Keratinocyte (primary cell): ENCODE data around the gene CAMK2D. TPM values are rescaled to one million over a fixed set of nuclear protein-coding genes. Genes with fewer than 3 reads are reported as not detected.

Experiments
- DNase-seq: peaks from one replicate; pipeline ENCODE4 v3.0.0-alpha.2; 2011; ENCODE audit warnings: low read depth, missing footprints, low spot score
- FAIRE-seq: peaks from 2 replicates; lab custom pipeline; 2011; peaks lifted over from hg19 to GRCh38; lab: Jason Lieb, UNC
- H2AFZ ChIP-seq: 2 replicates; pipeline ENCODE4 v1.6.0; 2012; ENCODE audit warnings: low read length, control low read depth, inconsistent platforms; ENCODE audit not compliant: control insufficient read depth
- H3K27ac ChIP-seq: 2 replicates; pipeline ENCODE4 v1.5.1; 2011; ENCODE audit warnings: low read length; ENCODE audit not compliant: control insufficient read depth, insufficient read depth
- H3K27me3 ChIP-seq: 3 replicates; pipeline ENCODE4 v1.6.0; 2011; ENCODE audit warnings: low read length; ENCODE audit not compliant: control insufficient read depth, insufficient read depth; ENCODE audit errors: extremely low read depth
- H3K36me3 ChIP-seq, 2 experiments: 2 replicates in 1 of 2; 3 replicates in 1 of 2; pipeline ENCODE4 v1.5.1; 2011; ENCODE audit warnings: low read length in 2 of 2, mild to moderate bottlenecking in 1 of 2; ENCODE audit not compliant: control insufficient read depth in 2 of 2, insufficient read depth in 2 of 2; ENCODE audit errors: extremely low read depth in 1 of 2
- H3K4me1 ChIP-seq: 3 replicates; pipeline ENCODE4 v1.5.1; 2011; ENCODE audit warnings: low read length; ENCODE audit not compliant: control insufficient read depth, insufficient read depth; ENCODE audit errors: extremely low read depth
- H3K4me2 ChIP-seq: 3 replicates; pipeline ENCODE4 v1.6.0; 2011; ENCODE audit warnings: low read depth, low read length; ENCODE audit not compliant: control insufficient read depth, insufficient read depth; ENCODE audit errors: extremely low read depth
- H3K4me3 ChIP-seq, 3 experiments: fragments of 200-600 bp in 1 of 3; sonication (generic) in 1 of 3; 2 replicates in 2 of 3; 3 replicates in 1 of 3; pipeline ENCODE4 v1.5.1; 2011 to 2016; ENCODE audit warnings: low read length in 3 of 3, mild to moderate bottlenecking in 3 of 3, control low read depth in 2 of 3, inconsistent platforms in 1 of 3, low read depth in 1 of 3, mixed read lengths in 1 of 3, mixed run types in 1 of 3, moderate library complexity in 1 of 3; ENCODE audit not compliant: control insufficient read depth in 2 of 3, insufficient read depth in 2 of 3; ENCODE audit errors: extremely low read depth in 1 of 3
- H3K79me2 ChIP-seq: 2 replicates; pipeline ENCODE4 v1.6.0; 2012; ENCODE audit warnings: low read length; ENCODE audit not compliant: control insufficient read depth, insufficient read depth
- H3K9ac ChIP-seq: 3 replicates; pipeline ENCODE4 v1.6.0; 2011; ENCODE audit warnings: low read length; ENCODE audit not compliant: control insufficient read depth, insufficient read depth; ENCODE audit errors: extremely low read depth
- H3K9me1 ChIP-seq: 3 replicates; pipeline ENCODE4 v1.6.0; 2011; ENCODE audit warnings: low read length; ENCODE audit not compliant: control insufficient read depth, insufficient read depth; ENCODE audit errors: extremely low read depth
- H3K9me3 ChIP-seq: 2 replicates; pipeline ENCODE4 v1.5.1; 2012; ENCODE audit warnings: low read depth, low read length; ENCODE audit not compliant: control insufficient read depth
- H4K20me1 ChIP-seq: 3 replicates; pipeline ENCODE4 v1.6.0; 2011; ENCODE audit warnings: low read length; ENCODE audit not compliant: control insufficient read depth, insufficient read depth; ENCODE audit errors: extremely low read depth
- CTCF ChIP-seq, 3 experiments: IDR thresholded peaks in 1 of 3; conservative IDR thresholded peaks in 1 of 3; optimal IDR thresholded peaks in 1 of 3; 2 replicates in 2 of 3; 3 replicates in 1 of 3; pipeline versions ENCODE3 to v1.5.1; 2011; ENCODE audit warnings: low read length in 3 of 3, mild to moderate bottlenecking in 3 of 3, moderate library complexity in 2 of 3, control low read depth in 1 of 3, inconsistent platforms in 1 of 3; ENCODE audit not compliant: insufficient read depth in 2 of 3; ENCODE audit errors: extremely low read depth in 1 of 3
- EZH2 ChIP-seq: IDR thresholded peaks from one replicate; pipeline ENCODE4 v1.6.1; 2012; ENCODE audit warnings: inconsistent platforms, mild to moderate bottlenecking, low read length, moderate library complexity
- dilution Hi-C: fragments of 300-500 bp; cut with MboI; formaldehyde crosslinking; loops from one replicate; pipeline ENCODE4 v1.7.0; 2020; ENCODE audit warnings: low sequenced_read_pairs; ENCODE audit not compliant: extremely low pct_ligation_motif_present
- polyA plus RNA-seq, 5 experiments: library from polyadenylated mRNA; depleted of rRNA in 3 of 5; stranded (reverse) in 3 of 5; stranded (forward) in 1 of 5; unstranded in 1 of 5; fragments of >200 nt; gene quantifications; 1 replicate in 1 of 5; 2 replicates in 3 of 5; 3 replicates in 1 of 5; pipeline versions ENCODE4 v1.2.1 to v1.2.3, GENCODE V29; 2011 to 2012; ENCODE audit warnings: missing spikeins in 2 of 5, low read depth in 1 of 5, low replicate concordance in 1 of 5

CAMK2D gene
- polyA plus RNA-seq, 1 donor (not counting 4 experiments of a cell fraction or from before 2014, with no cell fraction given): 18.8 TPM

GRCh38 chr4:113444386-113444785 lies 317.2 kb downstream of the CAMK2D start:
- Histone ChIP-seq H3K27ac (peak overlapping the region; percentile 96), H3K27me3 (no peaks in the 10 kb centered on the region), H3K4me2 (no peak overlapping the region), H2AFZ (no peak overlapping the region), H4K20me1 (no peaks in the 10 kb centered on the region), H3K9me1 (no peaks in the 10 kb centered on the region), H3K4me3 (no peak overlapping the region), H3K9me3 (peaks cover 3% of the 10 kb centered on the region), H3K9ac (no peak overlapping the region), H3K4me1 (peaks cover 24% of the 10 kb centered on the region), H3K36me3 (no peaks in the 10 kb centered on the region), H3K79me2 (no peaks in the 10 kb centered on the region)
- no peak for TF ChIP-seq EZH2
- no peak for TF ChIP-seq CTCF (optimal IDR thresholded peaks at IDR 0.05 in 1 of 3, IDR thresholded peaks at IDR 0.05 in 1 of 3, conservative IDR thresholded peaks at IDR 0.05 in 1 of 3; ENCODE audit: extremely low read depth in 1 of 3, insufficient read depth in 2 of 3, low read length in 3 of 3)
- DNase-seq: no peak
- no peak for FAIRE-seq
- dilution Hi-C loops: no loop called here

GRCh38 chr4:113442826-113443225 lies 318.7 kb downstream of the CAMK2D start:
- H3K4me3 ChIP-seq: no peak overlapping the region
- H3K4me1 ChIP-seq: peaks cover 24% of the 10 kb centered on the region
- H3K4me2 ChIP-seq: no peak overlapping the region
- DNase-seq: no peak
- TF ChIP-seq EZH2: no peak
- TF ChIP-seq CTCF (optimal IDR thresholded peaks at IDR 0.05 in 1 of 3, IDR thresholded peaks at IDR 0.05 in 1 of 3, conservative IDR thresholded peaks at IDR 0.05 in 1 of 3; ENCODE audit: extremely low read depth in 1 of 3, insufficient read depth in 2 of 3, low read length in 3 of 3): no peak
- FAIRE-seq: no peak
- H3K9me1 ChIP-seq: no peaks in the 10 kb centered on the region
- H3K36me3 ChIP-seq: no peaks in the 10 kb centered on the region
- no peak overlapping the region for H3K9ac ChIP-seq
- H3K9me3 ChIP-seq: peaks cover 3% of the 10 kb centered on the region
- H3K27me3 ChIP-seq: no peaks in the 10 kb centered on the region
- H2AFZ ChIP-seq: no peak overlapping the region
- dilution Hi-C loops: no loop called here
- no peaks in the 10 kb centered on the region for H4K20me1 ChIP-seq
- no peak overlapping the region for H3K27ac ChIP-seq
- H3K79me2 ChIP-seq: no peaks in the 10 kb centered on the region
